HEK293 (cell line): Measurements from ENCODE around the gene IMPACT.

Experiments
- CTCF ChIA-PET: fragments of 350-600 bp; formaldehyde crosslinking; extraction: SDS; loops from one replicate; lab custom pipeline; 2021; ENCODE audit warnings: antibody characterized with exemption; lab: Yijun Ruan, JAX
- POLR2A ChIA-PET: fragments of 300-600 bp; formaldehyde crosslinking; extraction: SDS; loops from one replicate; lab custom pipeline; 2020; ENCODE audit warnings: antibody characterized with exemption, inconsistent platforms; lab: Yijun Ruan, JAX
- H3K27ac ChIP-seq: fragments of 200-500 bp; sonication (Bioruptor generic); 2 replicates; pipeline ENCODE4 v1.5.1; 2014; ENCODE audit warnings: low read depth, low read length, control low read depth, inconsistent platforms; ENCODE audit errors: extremely low read depth
- H3K36me3 ChIP-seq, 2 experiments: fragments of 200-500 bp in 1 of 2; sonication (Bioruptor generic) in 1 of 2; 1 replicate in 1 of 2; 2 replicates in 1 of 2; pipeline ENCODE4 v1.5.1; 2014 to 2017; ENCODE audit warnings: inconsistent platforms in 2 of 2, low read length in 2 of 2; ENCODE audit not compliant: control insufficient read depth in 2 of 2, insufficient read depth in 1 of 2
- H3K4me1 ChIP-seq: fragments of 200-500 bp; sonication (Bioruptor generic); 2 replicates; pipeline ENCODE4 v1.5.1; 2014; ENCODE audit warnings: mild to moderate bottlenecking, low read length, inconsistent platforms; ENCODE audit not compliant: control insufficient read depth, insufficient read depth
- H3K4me3 ChIP-seq: 2 replicates; pipeline ENCODE4 v1.5.1; 2011; ENCODE audit warnings: low read depth, mild to moderate bottlenecking, control low read depth, low read length, moderate library complexity
- H3K9me3 ChIP-seq: fragments of 200-500 bp; sonication (Bioruptor generic); 2 replicates; pipeline ENCODE4 v1.5.1; 2014; ENCODE audit warnings: low read depth, low read length, inconsistent platforms; ENCODE audit not compliant: control insufficient read depth, insufficient read depth
- FEZF1 ChIP-seq: fragments of 450-650 bp; formaldehyde crosslinking; IDR thresholded peaks from 2 replicates; pipeline ENCODE4 v1.5.1; 2016; ENCODE audit warnings: missing biosample characterization, missing genetic modification characterization
- KLF7 ChIP-seq: fragments of 450-650 bp; formaldehyde crosslinking; IDR thresholded peaks from 2 replicates; pipeline ENCODE4 v1.5.1; 2016; ENCODE audit warnings: missing biosample characterization, missing genetic modification characterization, borderline replicate concordance
- MZF1 ChIP-seq: fragments of 450-650 bp; formaldehyde crosslinking; IDR thresholded peaks from 2 replicates; pipeline ENCODE4 v1.5.1; 2017; ENCODE audit warnings: missing biosample characterization, missing genetic modification characterization, borderline replicate concordance
- SP3 ChIP-seq: fragments of 450-650 bp; formaldehyde crosslinking; IDR thresholded peaks from 2 replicates; pipeline ENCODE4 v1.5.1; 2016; ENCODE audit warnings: missing biosample characterization, missing genetic modification characterization
- ZNF19 ChIP-seq: fragments of 450-650 bp; formaldehyde crosslinking; IDR thresholded peaks from 2 replicates; pipeline ENCODE4; 2016; ENCODE audit warnings: missing biosample characterization, missing genetic modification characterization, low read depth
- ZNF214 ChIP-seq: fragments of 450-650 bp; formaldehyde crosslinking; IDR thresholded peaks from 2 replicates; pipeline ENCODE4 v1.5.1; 2017; ENCODE audit warnings: missing biosample characterization, mild to moderate bottlenecking, missing genetic modification characterization, borderline replicate concordance
- ZNF302 ChIP-seq: fragments of 450-650 bp; formaldehyde crosslinking; IDR thresholded peaks from 2 replicates; pipeline ENCODE4 v1.5.1; 2016; ENCODE audit warnings: missing biosample characterization, missing genetic modification characterization, low read depth
- ZNF335 ChIP-seq: fragments of 450-650 bp; formaldehyde crosslinking; conservative IDR thresholded peaks from 2 replicates; pipeline ENCODE4 v1.5.1; 2016; ENCODE audit warnings: missing biosample characterization, missing genetic modification characterization
- ZNF423 ChIP-seq: fragments of 450-650 bp; formaldehyde crosslinking; IDR thresholded peaks from 2 replicates; pipeline ENCODE4 v1.5.1; 2016; ENCODE audit warnings: missing biosample characterization, missing genetic modification characterization
- ZNF610 ChIP-seq: fragments of 450-650 bp; formaldehyde crosslinking; IDR thresholded peaks from 2 replicates; pipeline ENCODE4 v1.5.1; 2016; ENCODE audit warnings: missing biosample characterization, missing genetic modification characterization, borderline replicate concordance
- ZSCAN23 ChIP-seq: fragments of 450-650 bp; formaldehyde crosslinking; IDR thresholded peaks from 2 replicates; pipeline ENCODE4 v1.5.1; 2016; ENCODE audit warnings: missing biosample characterization, missing genetic modification characterization
- TF ChIP-seq, protein P1 (sequence below): fragments of 450-650 bp; formaldehyde crosslinking; IDR thresholded peaks from 2 replicates; pipeline ENCODE4 v1.5.1; 2017; ENCODE audit warnings: missing biosample characterization, missing genetic modification characterization
- TF ChIP-seq, protein P2 (sequence below): fragments of 450-650 bp; formaldehyde crosslinking; IDR thresholded peaks from 2 replicates; pipeline ENCODE4 v1.5.1; 2016; ENCODE audit warnings: missing biosample characterization, missing genetic modification characterization
- TF ChIP-seq, protein P3 (sequence below): fragments of 450-650 bp; formaldehyde crosslinking; IDR thresholded peaks from 2 replicates; pipeline ENCODE4 v1.5.1; 2017; ENCODE audit warnings: missing biosample characterization, missing genetic modification characterization
- TF ChIP-seq, protein P4 (sequence below): fragments of 450-650 bp; formaldehyde crosslinking; IDR thresholded peaks from 2 replicates; pipeline ENCODE4 v1.5.1; 2016; ENCODE audit warnings: missing biosample characterization, missing genetic modification characterization
- TF ChIP-seq, protein P5 (sequence below): fragments of 450-650 bp; formaldehyde crosslinking; IDR thresholded peaks from 2 replicates; pipeline ENCODE4 v1.5.1; 2016; ENCODE audit warnings: missing biosample characterization, missing genetic modification characterization
- TF ChIP-seq, protein P6 (sequence below): fragments of 450-650 bp; formaldehyde crosslinking; IDR thresholded peaks from 2 replicates; pipeline ENCODE4 v1.5.1; 2016; ENCODE audit warnings: missing biosample characterization, missing genetic modification characterization
- TF ChIP-seq, protein P7 (sequence below): fragments of 450-650 bp; formaldehyde crosslinking; IDR thresholded peaks from 2 replicates; pipeline ENCODE4 v1.5.1; 2016; ENCODE audit warnings: missing biosample characterization, missing genetic modification characterization

Gene IMPACT

DNA sequence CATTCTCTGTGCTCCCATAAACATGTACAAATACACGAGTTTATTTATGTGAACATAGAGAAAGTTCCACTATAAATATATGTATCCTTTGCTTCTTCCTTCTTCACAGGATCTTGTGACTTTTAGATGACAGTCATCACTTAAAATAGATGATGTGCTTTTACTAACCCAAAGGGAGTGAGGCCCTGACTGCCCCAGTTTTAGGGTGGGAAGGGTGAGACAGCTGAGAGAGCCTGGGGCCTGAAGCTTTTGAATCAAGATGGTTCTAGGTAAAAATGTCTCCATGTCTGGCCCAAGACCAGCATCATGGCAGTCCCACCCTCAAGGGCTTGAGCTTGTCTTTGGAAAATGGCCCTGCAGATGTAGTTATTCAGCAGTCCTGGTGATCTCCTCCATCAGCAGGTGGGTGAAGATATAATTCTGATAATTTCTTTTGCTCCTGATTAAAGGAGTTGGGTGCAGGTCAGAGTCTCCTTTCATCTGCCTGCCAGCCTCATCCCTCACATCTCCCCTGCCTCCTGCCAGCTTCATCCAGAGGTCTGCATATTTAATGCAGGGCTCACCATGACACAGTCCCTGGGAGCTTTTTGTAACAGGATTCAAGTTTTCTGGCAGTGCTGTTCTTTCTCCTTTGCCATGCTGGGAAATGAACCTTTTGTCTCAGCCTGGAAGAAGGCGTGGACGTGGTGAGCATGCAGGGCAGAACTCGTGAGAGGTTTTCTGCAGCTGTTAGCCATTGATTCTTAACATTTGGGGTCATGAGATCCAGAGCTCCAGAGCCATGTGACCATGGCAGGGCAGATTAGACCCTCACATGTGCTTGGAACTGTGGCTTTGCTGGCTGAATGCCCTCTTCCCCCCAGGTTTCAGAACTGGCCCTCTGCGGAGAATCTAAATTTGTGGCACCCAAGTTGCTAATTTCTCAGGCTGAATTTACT, 36.6 kb downstream of the IMPACT start (continued):
- TF ChIP-seq, protein P1, sequence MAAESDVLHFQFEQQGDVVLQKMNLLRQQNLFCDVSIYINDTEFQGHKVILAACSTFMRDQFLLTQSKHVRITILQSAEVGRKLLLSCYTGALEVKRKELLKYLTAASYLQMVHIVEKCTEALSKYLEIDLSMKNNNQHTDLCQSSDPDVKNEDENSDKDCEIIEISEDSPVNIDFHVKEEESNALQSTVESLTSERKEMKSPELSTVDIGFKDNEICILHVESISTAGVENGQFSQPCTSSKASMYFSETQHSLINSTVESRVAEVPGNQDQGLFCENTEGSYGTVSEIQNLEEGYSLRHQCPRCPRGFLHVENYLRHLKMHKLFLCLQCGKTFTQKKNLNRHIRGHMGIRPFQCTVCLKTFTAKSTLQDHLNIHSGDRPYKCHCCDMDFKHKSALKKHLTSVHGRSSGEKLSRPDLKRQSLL (tag by site-specific recombination): no peak
- TF ChIP-seq, protein P2, sequence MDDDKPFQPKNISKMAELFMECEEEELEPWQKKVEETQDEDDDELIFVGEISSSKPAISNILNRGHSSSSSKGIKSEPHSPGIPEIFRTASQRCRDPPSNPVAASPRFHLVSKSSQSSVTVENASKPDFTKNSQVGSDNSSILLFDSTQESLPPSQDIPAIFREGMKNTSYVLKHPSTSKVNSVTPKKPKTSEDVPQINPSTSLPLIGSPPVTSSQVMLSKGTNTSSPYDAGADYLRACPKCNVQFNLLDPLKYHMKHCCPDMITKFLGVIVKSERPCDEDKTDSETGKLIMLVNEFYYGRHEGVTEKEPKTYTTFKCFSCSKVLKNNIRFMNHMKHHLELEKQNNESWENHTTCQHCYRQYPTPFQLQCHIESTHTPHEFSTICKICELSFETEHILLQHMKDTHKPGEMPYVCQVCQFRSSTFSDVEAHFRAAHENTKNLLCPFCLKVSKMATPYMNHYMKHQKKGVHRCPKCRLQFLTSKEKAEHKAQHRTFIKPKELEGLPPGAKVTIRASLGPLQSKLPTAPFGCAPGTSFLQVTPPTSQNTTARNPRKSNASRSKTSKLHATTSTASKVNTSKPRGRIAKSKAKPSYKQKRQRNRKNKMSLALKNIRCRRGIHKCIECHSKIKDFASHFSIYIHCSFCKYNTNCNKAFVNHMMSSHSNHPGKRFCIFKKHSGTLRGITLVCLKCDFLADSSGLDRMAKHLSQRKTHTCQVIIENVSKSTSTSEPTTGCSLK (tag by site-specific recombination): no peak
- no peak for TF ChIP-seq MZF1 (tag by site-specific recombination)
- no peak for TF ChIP-seq SP3
- TF ChIP-seq, protein P3, sequence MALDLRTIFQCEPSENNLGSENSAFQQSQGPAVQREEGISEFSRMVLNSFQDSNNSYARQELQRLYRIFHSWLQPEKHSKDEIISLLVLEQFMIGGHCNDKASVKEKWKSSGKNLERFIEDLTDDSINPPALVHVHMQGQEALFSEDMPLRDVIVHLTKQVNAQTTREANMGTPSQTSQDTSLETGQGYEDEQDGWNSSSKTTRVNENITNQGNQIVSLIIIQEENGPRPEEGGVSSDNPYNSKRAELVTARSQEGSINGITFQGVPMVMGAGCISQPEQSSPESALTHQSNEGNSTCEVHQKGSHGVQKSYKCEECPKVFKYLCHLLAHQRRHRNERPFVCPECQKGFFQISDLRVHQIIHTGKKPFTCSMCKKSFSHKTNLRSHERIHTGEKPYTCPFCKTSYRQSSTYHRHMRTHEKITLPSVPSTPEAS (tag by site-specific recombination): no peak
- TF ChIP-seq, protein P4, sequence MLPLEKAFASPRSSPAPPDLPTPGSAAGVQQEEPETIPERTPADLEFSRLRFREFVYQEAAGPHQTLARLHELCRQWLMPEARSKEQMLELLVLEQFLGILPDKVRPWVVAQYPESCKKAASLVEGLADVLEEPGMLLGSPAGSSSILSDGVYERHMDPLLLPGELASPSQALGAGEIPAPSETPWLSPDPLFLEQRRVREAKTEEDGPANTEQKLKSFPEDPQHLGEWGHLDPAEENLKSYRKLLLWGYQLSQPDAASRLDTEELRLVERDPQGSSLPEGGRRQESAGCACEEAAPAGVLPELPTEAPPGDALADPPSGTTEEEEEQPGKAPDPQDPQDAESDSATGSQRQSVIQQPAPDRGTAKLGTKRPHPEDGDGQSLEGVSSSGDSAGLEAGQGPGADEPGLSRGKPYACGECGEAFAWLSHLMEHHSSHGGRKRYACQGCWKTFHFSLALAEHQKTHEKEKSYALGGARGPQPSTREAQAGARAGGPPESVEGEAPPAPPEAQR: no peak

DNA sequence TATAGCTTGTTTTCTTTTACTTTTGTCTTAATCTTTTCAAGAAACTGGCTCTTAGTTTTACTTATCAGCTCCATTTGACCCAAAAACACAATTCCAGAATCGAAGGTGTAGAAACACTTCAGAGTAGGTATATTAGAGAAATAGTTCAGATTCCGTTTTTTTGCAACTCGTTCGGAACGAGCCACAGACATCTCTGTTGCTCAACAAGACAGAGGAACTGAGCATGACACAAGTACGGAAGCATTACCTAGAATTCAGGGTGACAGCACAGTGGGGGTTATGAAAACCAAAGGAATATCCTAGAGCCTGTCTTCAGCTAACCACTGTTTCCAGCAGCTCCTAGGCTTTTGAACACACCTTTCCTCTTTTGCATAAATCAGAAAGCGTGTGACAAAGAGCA, 39.0 kb downstream of the IMPACT start:
- CTCF ChIA-PET: interaction anchor here (0.6 kb wide), 1 partner anchor 25 kb away, joined by 3 read pairs; no protein-coding TSS in a partner anchor
- Histone ChIP-seq H3K4me3 (no peak overlapping the region), H3K9me3 (no peaks in the 10 kb centered on the region), H3K36me3 (no peaks in the 10 kb centered on the region), H3K4me1 (no peaks in the 10 kb centered on the region), H3K27ac (no peak overlapping the region)
- TF ChIP-seq, protein P5, sequence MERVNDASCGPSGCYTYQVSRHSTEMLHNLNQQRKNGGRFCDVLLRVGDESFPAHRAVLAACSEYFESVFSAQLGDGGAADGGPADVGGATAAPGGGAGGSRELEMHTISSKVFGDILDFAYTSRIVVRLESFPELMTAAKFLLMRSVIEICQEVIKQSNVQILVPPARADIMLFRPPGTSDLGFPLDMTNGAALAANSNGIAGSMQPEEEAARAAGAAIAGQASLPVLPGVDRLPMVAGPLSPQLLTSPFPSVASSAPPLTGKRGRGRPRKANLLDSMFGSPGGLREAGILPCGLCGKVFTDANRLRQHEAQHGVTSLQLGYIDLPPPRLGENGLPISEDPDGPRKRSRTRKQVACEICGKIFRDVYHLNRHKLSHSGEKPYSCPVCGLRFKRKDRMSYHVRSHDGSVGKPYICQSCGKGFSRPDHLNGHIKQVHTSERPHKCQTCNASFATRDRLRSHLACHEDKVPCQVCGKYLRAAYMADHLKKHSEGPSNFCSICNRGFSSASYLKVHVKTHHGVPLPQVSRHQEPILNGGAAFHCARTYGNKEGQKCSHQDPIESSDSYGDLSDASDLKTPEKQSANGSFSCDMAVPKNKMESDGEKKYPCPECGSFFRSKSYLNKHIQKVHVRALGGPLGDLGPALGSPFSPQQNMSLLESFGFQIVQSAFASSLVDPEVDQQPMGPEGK (tag by site-specific recombination): no peak
- no peak for TF ChIP-seq ZNF423 (tag by site-specific recombination)
- TF ChIP-seq ZNF19: no peak
- no peak for TF ChIP-seq ZNF335 (tag by site-specific recombination)
- TF ChIP-seq FEZF1: no peak
- TF ChIP-seq ZSCAN23 (tag by site-specific recombination): no peak
- TF ChIP-seq, protein P6, sequence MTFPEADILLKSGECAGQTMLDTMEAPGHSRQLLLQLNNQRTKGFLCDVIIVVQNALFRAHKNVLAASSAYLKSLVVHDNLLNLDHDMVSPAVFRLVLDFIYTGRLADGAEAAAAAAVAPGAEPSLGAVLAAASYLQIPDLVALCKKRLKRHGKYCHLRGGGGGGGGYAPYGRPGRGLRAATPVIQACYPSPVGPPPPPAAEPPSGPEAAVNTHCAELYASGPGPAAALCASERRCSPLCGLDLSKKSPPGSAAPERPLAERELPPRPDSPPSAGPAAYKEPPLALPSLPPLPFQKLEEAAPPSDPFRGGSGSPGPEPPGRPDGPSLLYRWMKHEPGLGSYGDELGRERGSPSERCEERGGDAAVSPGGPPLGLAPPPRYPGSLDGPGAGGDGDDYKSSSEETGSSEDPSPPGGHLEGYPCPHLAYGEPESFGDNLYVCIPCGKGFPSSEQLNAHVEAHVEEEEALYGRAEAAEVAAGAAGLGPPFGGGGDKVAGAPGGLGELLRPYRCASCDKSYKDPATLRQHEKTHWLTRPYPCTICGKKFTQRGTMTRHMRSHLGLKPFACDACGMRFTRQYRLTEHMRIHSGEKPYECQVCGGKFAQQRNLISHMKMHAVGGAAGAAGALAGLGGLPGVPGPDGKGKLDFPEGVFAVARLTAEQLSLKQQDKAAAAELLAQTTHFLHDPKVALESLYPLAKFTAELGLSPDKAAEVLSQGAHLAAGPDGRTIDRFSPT (tag by site-specific recombination): no peak
- TF ChIP-seq, protein P7, sequence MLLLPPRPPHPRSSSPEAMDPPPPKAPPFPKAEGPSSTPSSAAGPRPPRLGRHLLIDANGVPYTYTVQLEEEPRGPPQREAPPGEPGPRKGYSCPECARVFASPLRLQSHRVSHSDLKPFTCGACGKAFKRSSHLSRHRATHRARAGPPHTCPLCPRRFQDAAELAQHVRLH (tag by site-specific recombination): no peak
- no peak for TF ChIP-seq KLF7
- no peak for TF ChIP-seq ZNF610
- no peak for TF ChIP-seq ZNF302 (tag by site-specific recombination)
- TF ChIP-seq ZNF214 (tag by site-specific recombination): no peak
- POLR2A ChIA-PET: no interaction called here
